ENCODE data around the gene RAB9B. TPM values are rescaled to one million over a fixed set of nuclear protein-coding genes. Genes with fewer than 3 reads are reported as not detected.

The RAB9B gene
- total RNA-seq, 1 experiment from 2014 or later, result 0.05 TPM

- Histone ChIP-seq H3K27ac (ENCODE audit: low read depth, low read length) (no peak overlapping the region), H3K4me3 (replicated peaks in 1 of 2; ENCODE audit: low read depth in 1 of 2, low read length in 2 of 2) (no peak overlapping the region), H3K4me2 (ENCODE audit: low read length) (no peak overlapping the region), H4K20me1 (ENCODE audit: insufficient read depth) (no peaks in the 10 kb centered on the region), H3K9me2 (ENCODE audit: insufficient read depth) (no peaks in the 10 kb centered on the region), H3K36me3 (ENCODE audit: control insufficient read depth in 1 of 2, insufficient read depth in 2 of 2, low read length in 2 of 2) (no peaks in the 10 kb centered on the region), H3K79me2 (ENCODE audit: insufficient read depth, low read length) (no peaks in the 10 kb centered on the region), H3K4me1 (ENCODE audit: control insufficient read depth in 1 of 2, insufficient read depth in 2 of 2, low read length in 2 of 2) (no peaks in the 10 kb centered on the region), H3K9me3 (ENCODE audit: control insufficient read depth in 1 of 2, insufficient read depth in 1 of 2, low read depth in 1 of 2, low read length in 2 of 2) (no peaks in the 10 kb centered on the region), H2AFZ (ENCODE audit: low read depth, low read length, poor library complexity, severe bottlenecking) (no peak overlapping the region), H3K9ac (ENCODE audit: low read length) (no peak overlapping the region), H3K27me3 (ENCODE audit: insufficient read depth, low read length) (peaks cover 5% of the 10 kb centered on the region; the same call in 1 of the 2 replicates)
- intact Hi-C loops (cut with micrococcal nuclease), result no loop called here
- ChIA-PET CTCF (interaction anchor here (0.6 kb wide), 1 partner anchor 17 kb away, joined by 3 read pairs; no protein-coding TSS in a partner anchor), RAD21 (ENCODE audit: low non-redundant PET in 1 of 2, low total read pairs in 2 of 2, uncharacterized antibody in 2 of 2, unreplicated experiment in 2 of 2) (no interaction called here), POLR2A (no interaction called here)
- no peak for ATAC-seq
- DNase-seq (ENCODE audit: low read depth, low spot score), result no peak
- no peak for TF ChIP-seq EGR1 (IDR thresholded peaks at IDR 0.05; ENCODE audit: low read depth)
- TF ChIP-seq ZFX (IDR thresholded peaks at IDR 0.05), result no peak
- TF ChIP-seq CBX3 (IDR thresholded peaks at IDR 0.05; ENCODE audit: low read depth), result no peak
- TF ChIP-seq SP1 (IDR thresholded peaks at IDR 0.05; ENCODE audit: low read depth), result no peak
- TF ChIP-seq EZH2 (IDR thresholded peaks at IDR 0.05), result no peak
- no peak for TF ChIP-seq EZH2phosphoT487 (IDR thresholded peaks at IDR 0.05; ENCODE audit: borderline replicate concordance)
- no peak for TF ChIP-seq SIN3A (IDR thresholded peaks at IDR 0.05; ENCODE audit: low read depth)
- TF ChIP-seq MAX (IDR thresholded peaks at IDR 0.05), result no peak
- no peak for TF ChIP-seq TCF7L2 (IDR thresholded peaks at IDR 0.05; ENCODE audit: borderline replicate concordance, extremely low read depth, insufficient read depth, insufficient read length)
- no peak for TF ChIP-seq CTCF (IDR thresholded peaks at IDR 0.05 in 2 of 3, conservative IDR thresholded peaks at IDR 0.05 in 1 of 3; ENCODE audit: borderline replicate concordance in 1 of 3, insufficient read depth in 1 of 3, low read depth in 2 of 3, low read length in 2 of 3)
- no peak for TF ChIP-seq SRF (IDR thresholded peaks at IDR 0.05; ENCODE audit: low read depth)
- no peak for TF ChIP-seq YY1 (IDR thresholded peaks at IDR 0.05; ENCODE audit: extremely low read depth, insufficient replicate concordance, low read depth, low read length)
- no peak for TF ChIP-seq ZBTB33 (IDR thresholded peaks at IDR 0.05; ENCODE audit: extremely low read depth, insufficient replicate concordance, low read length)
- no peak for TF ChIP-seq ZNF274 (IDR thresholded peaks at IDR 0.05; ENCODE audit: low read depth, low read length)
- TF ChIP-seq CEBPB (IDR thresholded peaks at IDR 0.05; ENCODE audit: low read depth), result no peak
- no peak for TF ChIP-seq POLR2A (IDR thresholded peaks at IDR 0.05; ENCODE audit: borderline replicate concordance, extremely low read depth, insufficient read depth, insufficient read length)
- TF ChIP-seq JUND (IDR thresholded peaks at IDR 0.05), result no peak
- TF ChIP-seq RAD21 (IDR thresholded peaks at IDR 0.05; ENCODE audit: low read depth), result no peak
- no peak for TF ChIP-seq ATF3 (IDR thresholded peaks at IDR 0.05)
- no TSS peak for BruUV-seq (replicated peaks)
Observed at GRCh38 chrX:103847174-103847870, 15.3 kb upstream of the RAB9B start.

Measured in HCT116 (cell line).